GM23248 (cell line): ENCODE results near the gene SEC11A. TPM values are rescaled to one million over a fixed set of nuclear protein-coding genes. Genes with fewer than 3 reads are reported as not detected.
A peak's percentile ranks its signal among the peaks of the same experiment; 100 is the strongest.

Experiments used
- DNase-seq: peaks from one replicate; pipeline ENCODE4 v3.0.0-alpha.2; 2015
- H2AFZ ChIP-seq: fragments of 200-600 bp; sonication (generic); 2 replicates; pipeline ENCODE4 v1.6.1; 2016; ENCODE audit warnings: antibody characterized with exemption
- H3F3A ChIP-seq: fragments of 200-600 bp; sonication (generic); 2 replicates; pipeline ENCODE4 v1.6.1; 2016; ENCODE audit warnings: mild to moderate bottlenecking, antibody characterized with exemption, mixed run types; ENCODE audit not compliant: insufficient read depth
- H3K27ac ChIP-seq: fragments of 200-600 bp; sonication (generic); 2 replicates; pipeline ENCODE4 v1.5.1; 2016; ENCODE audit warnings: mild to moderate bottlenecking
- H3K27me3 ChIP-seq: fragments of 200-600 bp; sonication (generic); replicated peaks from 2 replicates; pipeline ENCODE4 v1.6.1; 2016; ENCODE audit warnings: mild to moderate bottlenecking; ENCODE audit not compliant: insufficient read depth
- H3K36me3 ChIP-seq: fragments of 200-600 bp; sonication (generic); 2 replicates; pipeline ENCODE4 v1.6.1; 2016; ENCODE audit warnings: low read depth, mild to moderate bottlenecking
- H3K4me1 ChIP-seq: fragments of 200-600 bp; sonication (generic); 2 replicates; pipeline ENCODE4 v1.6.1; 2016; ENCODE audit warnings: mild to moderate bottlenecking; ENCODE audit not compliant: insufficient read depth
- H3K4me2 ChIP-seq: fragments of 200-600 bp; sonication (generic); one replicate; pipeline ENCODE4 v1.6.1; 2016; ENCODE audit warnings: mild to moderate bottlenecking; ENCODE audit not compliant: unreplicated experiment
- H3K4me3 ChIP-seq: fragments of 200-600 bp; sonication (generic); 2 replicates; pipeline ENCODE4 v1.5.1; 2016; ENCODE audit warnings: mild to moderate bottlenecking
- H3K79me2 ChIP-seq: fragments of 200-600 bp; sonication (generic); 2 replicates; pipeline ENCODE4 v1.6.1; 2016; ENCODE audit warnings: mild to moderate bottlenecking; ENCODE audit not compliant: insufficient read depth
- H3K9ac ChIP-seq: fragments of 200-600 bp; sonication (generic); 2 replicates; pipeline ENCODE4 v1.6.1; 2016; ENCODE audit warnings: mild to moderate bottlenecking
- H3K9me2 ChIP-seq: fragments of 200-600 bp; sonication (generic); 2 replicates; pipeline ENCODE4 v1.6.1; 2016; ENCODE audit warnings: mixed run types, mild to moderate bottlenecking, moderate library complexity; ENCODE audit not compliant: insufficient read depth
- H3K9me3 ChIP-seq: fragments of 200-600 bp; sonication (generic); one replicate; pipeline ENCODE4 v1.6.1; 2017; ENCODE audit warnings: low read depth
- H4K20me1 ChIP-seq: fragments of 200-600 bp; sonication (generic); 2 replicates; pipeline ENCODE4 v1.6.0; 2016; ENCODE audit not compliant: insufficient read depth
- EZH2 ChIP-seq: fragments of 200-600 bp; sonication (generic); IDR thresholded peaks from 2 replicates; pipeline ENCODE4 v1.6.1; 2018; ENCODE audit warnings: antibody characterized with exemption, mild to moderate bottlenecking; ENCODE audit not compliant: insufficient read depth, poor library complexity, severe bottlenecking
- EZH2phosphoT487 ChIP-seq: fragments of 200-600 bp; sonication (generic); IDR thresholded peaks from 2 replicates; pipeline ENCODE4 v1.6.1; 2018; ENCODE audit warnings: antibody characterized with exemption, moderate library complexity, mild to moderate bottlenecking, low read depth; ENCODE audit not compliant: insufficient read depth
- WGBS, 2 experiments: methylation state at CpG; one replicate each; pipeline ENCODE4 v1.1.6; 2015 to 2017; ENCODE audit warnings: low lambda C conversion rate in 2 of 2, low coverage in 1 of 2; ENCODE audit errors: missing lambda C conversion rate in 2 of 2; 5-methylcytosine and 5-hydroxymethylcytosine counted together
- in situ Hi-C: fragments of 300-500 bp; cut with MboI; formaldehyde crosslinking; loops from 2 replicates; pipeline ENCODE4 v1.15.0; 2020
- polyA plus RNA-seq: library from polyadenylated mRNA; unstranded; fragments of >200 nt; fragmentation: Nextera tagmentation; extraction: Ambion mirVana; gene quantifications from 2 replicates; pipeline ENCODE4 v1.2.1, GENCODE V29; 2016
- total RNA-seq: library from RNA; depleted of rRNA; stranded (reverse); fragments of >200 nt; shearing (Covaris generic); gene quantifications from 2 replicates; pipeline ENCODE4 v1.2.3, GENCODE V29; 2014

The SEC11A gene
- total and polyA plus RNA-seq, 2 experiments from 2014 or later = 217 to 223 TPM

- H3K9me3 ChIP-seq = no peaks in the 10 kb centered on the region
- no peak for DNase-seq
- H3K4me2 ChIP-seq = peak overlapping the region; percentile 97
- in situ Hi-C loops = no loop called here
- peak overlapping the region; percentile 95 for H2AFZ ChIP-seq
- no peak for TF ChIP-seq EZH2phosphoT487
- no peak for TF ChIP-seq EZH2
- peaks cover 12% of the 10 kb centered on the region for H3K4me1 ChIP-seq
- no peaks in the 10 kb centered on the region for H3K27me3 ChIP-seq
- peaks cover 40% of the 10 kb centered on the region for H3K79me2 ChIP-seq
- H3K36me3 ChIP-seq = peaks cover 8% of the 10 kb centered on the region; the same call in 1 of the 2 replicates
- WGBS, 2 experiments = 30 to 33% methylated on average over 23 of the region's 23 CpGs
- H3K9me2 ChIP-seq = no peaks in the 10 kb centered on the region
- peaks cover 33% of the 10 kb centered on the region for H3F3A ChIP-seq
- peak overlapping the region; percentile 72 for H3K9ac ChIP-seq
- peak overlapping the region; percentile 91 for H3K4me3 ChIP-seq
- H3K27ac ChIP-seq = peak overlapping the region; percentile 64
- H4K20me1 ChIP-seq = no peaks in the 10 kb centered on the region
Measured at GRCh38 chr15:84634228-84634837, 81.6 kb downstream of the SEC11A start.

GRCh38 chr15:84633311-84634227 lies 82.4 kb downstream of the SEC11A start:
- peaks cover 40% of the 10 kb centered on the region for H3K79me2 ChIP-seq
- H3K27ac ChIP-seq = peak overlapping the region; percentile 64
- TF ChIP-seq EZH2 = no peak
- no peak for TF ChIP-seq EZH2phosphoT487

DNA sequence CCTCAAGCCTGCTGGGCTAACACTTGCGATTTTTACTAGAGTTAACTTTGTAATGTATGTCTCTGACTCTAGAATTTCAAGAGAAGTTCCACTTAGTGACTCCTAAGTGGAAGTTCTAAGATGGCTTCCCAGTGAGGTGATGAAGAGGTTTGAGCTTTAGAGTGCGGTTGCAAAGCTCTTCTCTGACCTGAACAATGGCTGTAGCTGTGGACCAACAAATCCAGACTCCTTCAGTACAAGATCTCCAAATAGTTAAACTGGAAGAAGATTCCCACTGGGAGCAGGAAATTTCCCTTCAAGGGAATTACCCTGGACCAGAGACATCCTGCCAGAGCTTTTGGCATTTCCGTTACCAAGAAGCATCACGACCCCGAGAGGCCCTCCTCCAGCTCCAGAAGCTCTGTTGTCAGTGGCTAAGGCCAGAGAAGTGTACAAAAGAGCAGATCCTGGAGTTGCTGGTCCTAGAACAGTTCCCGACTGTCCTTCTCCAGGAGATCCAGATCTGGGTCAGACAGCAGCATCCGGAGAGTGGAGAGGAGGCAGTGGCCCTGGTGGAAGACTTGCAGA lies 84.2 kb downstream of the SEC11A start:
- no peaks in the 10 kb centered on the region for H4K20me1 ChIP-seq
- no peaks in the 10 kb centered on the region for H3K27me3 ChIP-seq
- peak overlapping the region; percentile 72 for H3K9ac ChIP-seq
- peak overlapping the region; percentile 64 for H3K27ac ChIP-seq
- in situ Hi-C loops = no loop called here
- H3K4me3 ChIP-seq = peak overlapping the region; percentile 91
- no peaks in the 10 kb centered on the region for H3K9me3 ChIP-seq
- H3K9me2 ChIP-seq = no peaks in the 10 kb centered on the region
- H3K4me1 ChIP-seq = peaks cover 12% of the 10 kb centered on the region
- peak; percentile 51 for DNase-seq
- TF ChIP-seq EZH2phosphoT487 = no peak
- no peak for TF ChIP-seq EZH2
- peaks cover 40% of the 10 kb centered on the region for H3K79me2 ChIP-seq
- H3K4me2 ChIP-seq = peak overlapping the region; percentile 97
- WGBS, 2 experiments = 23 to 24% methylated on average over 7 of the region's 7 CpGs
- H3F3A ChIP-seq = peaks cover 23% of the 10 kb centered on the region
- peak overlapping the region; percentile 95 for H2AFZ ChIP-seq
- H3K36me3 ChIP-seq = 0 out of 2 replicates have a peak, but pooled peaks cover 3% of the 10 kb centered on the region

More at GRCh38 chr15:84633311-84634227, 82.4 kb downstream of the SEC11A start:
- H3K4me1 ChIP-seq = peaks cover 12% of the 10 kb centered on the region
- peak overlapping the region; percentile 95 for H2AFZ ChIP-seq
- no peaks in the 10 kb centered on the region for H4K20me1 ChIP-seq
- H3F3A ChIP-seq = peaks cover 33% of the 10 kb centered on the region
- peaks cover 6% of the 10 kb centered on the region; the same call in 1 of the 2 replicates for H3K36me3 ChIP-seq
- H3K4me3 ChIP-seq = peak overlapping the region; percentile 91
- H3K9ac ChIP-seq = peak overlapping the region; percentile 72
- in situ Hi-C loops = no loop called here
- 2% methylated on average over 73 to 85 of the region's 105 CpGs for WGBS, 2 experiments
- no peaks in the 10 kb centered on the region for H3K9me3 ChIP-seq
- peak overlapping the region; percentile 97 for H3K4me2 ChIP-seq
- no peaks in the 10 kb centered on the region for H3K27me3 ChIP-seq
- H3K9me2 ChIP-seq = no peaks in the 10 kb centered on the region
- peak; percentile 86 for DNase-seq

DNA sequence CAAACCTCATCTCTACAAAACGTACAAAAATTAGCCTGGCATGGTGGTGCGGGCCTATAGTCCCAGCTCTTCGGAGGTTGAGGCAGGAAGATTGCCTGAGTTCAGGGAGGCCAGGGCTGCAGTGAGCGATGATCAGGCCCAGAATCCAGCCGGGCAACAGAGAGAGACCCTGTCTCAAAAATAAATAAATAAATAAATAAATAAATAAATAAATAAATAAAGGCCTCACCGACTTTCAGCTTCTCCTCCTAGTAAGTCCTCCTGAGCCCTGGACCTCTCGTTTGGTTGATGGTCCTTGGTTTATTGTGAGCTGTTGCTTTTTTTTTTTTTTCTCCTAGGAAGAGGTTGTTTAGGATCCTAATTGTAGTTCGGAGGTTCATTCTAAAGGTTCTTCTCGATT lies 86.9 kb downstream of the SEC11A start:
- Histone ChIP-seq H3K36me3 (no peaks in the 10 kb centered on the region), H3K27me3 (no peaks in the 10 kb centered on the region), H3K4me1 (peaks cover 4% of the 10 kb centered on the region; the same call in 1 of the 2 replicates), H3K79me2 (peaks cover 18% of the 10 kb centered on the region), H3K4me3 (no peak overlapping the region), H2AFZ (no peak overlapping the region), H4K20me1 (no peaks in the 10 kb centered on the region), H3K9ac (no peak overlapping the region), H3K4me2 (no peak overlapping the region), H3K27ac (no peak overlapping the region), H3K9me2 (no peaks in the 10 kb centered on the region), H3K9me3 (no peaks in the 10 kb centered on the region), H3F3A (peaks cover 17% of the 10 kb centered on the region)
- no peak for DNase-seq
- in situ Hi-C loops = no loop called here
- WGBS, 2 experiments = 90 to 93% methylated on average over 9 of the region's 9 CpGs
- no peak for TF ChIP-seq EZH2phosphoT487
- TF ChIP-seq EZH2 = no peak
